Mammary epithelial cell (primary cell): ENCODE results near the gene RTN3.

ENCODE experiments used
- EZH2 ChIP-seq: IDR thresholded peaks from 2 replicates; pipeline ENCODE4 v1.6.1; 2012; ENCODE audit warnings: low read length, inconsistent platforms, borderline replicate concordance
- TF ChIP-seq, protein P1 (sequence below), 2 donors: IDR thresholded peaks in 1 of 2; conservative IDR thresholded peaks in 1 of 2; 2 replicates each; pipeline ENCODE4 v1.5.1; 2011 to 2012; ENCODE audit warnings: inconsistent platforms in 2 of 2, low read length in 2 of 2, mild to moderate bottlenecking in 2 of 2, control low read depth in 1 of 2, low read depth in 1 of 2; ENCODE audit not compliant: insufficient read depth in 1 of 2; ENCODE audit errors: extremely low read depth in 1 of 2

GRCh38 chr11:63663809-63664208, 17.5 kb upstream of the RTN3 start:
- TF ChIP-seq, protein P1, sequence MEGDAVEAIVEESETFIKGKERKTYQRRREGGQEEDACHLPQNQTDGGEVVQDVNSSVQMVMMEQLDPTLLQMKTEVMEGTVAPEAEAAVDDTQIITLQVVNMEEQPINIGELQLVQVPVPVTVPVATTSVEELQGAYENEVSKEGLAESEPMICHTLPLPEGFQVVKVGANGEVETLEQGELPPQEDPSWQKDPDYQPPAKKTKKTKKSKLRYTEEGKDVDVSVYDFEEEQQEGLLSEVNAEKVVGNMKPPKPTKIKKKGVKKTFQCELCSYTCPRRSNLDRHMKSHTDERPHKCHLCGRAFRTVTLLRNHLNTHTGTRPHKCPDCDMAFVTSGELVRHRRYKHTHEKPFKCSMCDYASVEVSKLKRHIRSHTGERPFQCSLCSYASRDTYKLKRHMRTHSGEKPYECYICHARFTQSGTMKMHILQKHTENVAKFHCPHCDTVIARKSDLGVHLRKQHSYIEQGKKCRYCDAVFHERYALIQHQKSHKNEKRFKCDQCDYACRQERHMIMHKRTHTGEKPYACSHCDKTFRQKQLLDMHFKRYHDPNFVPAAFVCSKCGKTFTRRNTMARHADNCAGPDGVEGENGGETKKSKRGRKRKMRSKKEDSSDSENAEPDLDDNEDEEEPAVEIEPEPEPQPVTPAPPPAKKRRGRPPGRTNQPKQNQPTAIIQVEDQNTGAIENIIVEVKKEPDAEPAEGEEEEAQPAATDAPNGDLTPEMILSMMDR (conservative IDR thresholded peaks at IDR 0.05 in 1 of 2, IDR thresholded peaks at IDR 0.05 in 1 of 2; ENCODE audit: extremely low read depth in 1 of 2, insufficient read depth in 1 of 2, low read depth in 1 of 2, low read length in 2 of 2), result no peak
- no peak for TF ChIP-seq EZH2
